Islet of Langerhans (tissue), 1 donor: ENCODE measurements around the gene ATP11A.
"Not testable (repeated sequence)": the region's sequence is repeated elsewhere in the genome, so short reads cannot be mapped to it uniquely, and the experiment has no call there.

Experiments used
- FAIRE-seq: peaks from one replicate; lab custom pipeline; 2011; peaks lifted over from hg19 to GRCh38; lab: Jason Lieb, UNC

Gene ATP11A

DNA sequence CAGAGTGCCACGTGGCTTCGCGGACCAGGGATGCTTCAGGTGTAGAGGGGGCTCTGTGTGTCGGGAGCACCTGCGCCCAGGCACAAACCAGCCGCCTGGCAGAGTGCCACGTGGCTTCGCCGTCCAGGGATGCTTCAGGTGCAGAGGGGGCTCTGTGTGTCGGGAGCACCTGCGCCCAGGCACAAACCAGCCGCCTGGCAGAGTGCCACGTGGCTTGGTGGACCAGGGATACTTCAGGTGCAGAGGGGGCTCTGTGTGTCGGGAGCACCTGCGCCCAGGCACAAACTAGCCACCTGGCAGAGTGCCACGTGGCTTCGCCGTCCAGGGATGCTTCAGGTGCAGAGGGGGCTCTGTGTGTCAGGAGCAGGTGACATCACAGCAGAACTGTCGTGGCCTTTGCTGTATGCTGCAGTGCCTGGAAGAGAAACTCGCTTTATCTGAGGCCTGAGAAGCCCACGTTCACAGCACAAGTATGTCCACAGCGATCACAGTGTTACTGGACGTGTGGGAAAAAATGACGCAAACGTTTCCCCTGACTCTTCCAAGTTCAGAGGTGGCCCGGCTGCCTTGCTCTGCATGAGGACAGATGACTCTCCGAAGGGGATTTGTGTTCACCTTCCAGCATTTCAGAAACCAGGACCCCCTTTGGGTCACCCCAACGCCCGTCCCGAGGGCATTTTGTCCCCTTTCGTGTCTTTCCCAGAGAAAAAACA lies 151.6 kb downstream of the ATP11A start:
- not testable (repeated sequence) for FAIRE-seq

DNA sequence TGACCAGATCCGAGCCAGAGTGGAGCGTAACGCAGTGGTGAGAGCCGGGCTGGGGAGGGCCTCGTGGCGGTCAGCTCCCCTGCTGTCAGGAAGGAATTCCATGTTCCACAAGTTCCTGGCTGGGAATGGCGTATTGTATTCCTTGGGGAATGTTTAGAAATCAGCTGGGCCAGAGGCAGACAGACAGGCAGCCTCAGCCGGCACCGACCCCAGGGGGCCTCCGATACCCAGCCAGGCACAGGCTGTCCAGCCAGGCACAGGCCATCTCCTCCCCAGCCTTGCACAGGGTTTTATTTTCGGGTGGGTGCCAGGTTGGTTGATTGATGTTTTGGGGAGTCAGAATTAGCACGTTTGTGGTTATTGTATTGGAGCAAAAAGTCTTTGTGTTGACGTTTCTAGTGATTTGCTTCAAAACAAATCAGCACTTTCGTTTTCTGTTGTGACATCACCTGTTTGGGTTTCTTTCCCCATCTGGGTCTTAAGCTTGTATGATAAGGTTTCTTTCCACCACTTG lies 152.6 kb downstream of the ATP11A start:
- no peak for FAIRE-seq

DNA sequence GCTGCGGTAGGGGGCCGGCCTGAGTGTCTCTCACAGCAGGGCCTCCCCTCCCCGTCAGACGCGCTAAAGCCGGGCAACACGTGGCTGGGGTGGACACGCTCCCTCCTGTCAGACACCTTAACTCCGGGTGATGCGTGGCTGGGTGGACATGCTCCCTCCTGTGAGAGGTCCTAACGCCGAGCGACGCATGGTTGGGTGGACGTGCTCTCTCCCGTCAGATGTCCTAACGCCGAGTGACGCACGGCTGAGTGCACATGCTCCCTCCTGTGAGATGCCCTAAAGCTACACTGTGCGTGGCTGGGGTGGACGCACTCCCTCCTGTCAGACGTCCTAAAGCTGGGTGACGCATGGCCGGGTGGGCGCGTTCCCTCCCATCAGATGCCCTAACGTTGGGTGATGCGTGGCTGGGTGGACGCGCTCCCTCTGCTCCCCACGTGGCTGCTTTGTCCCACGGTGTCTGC lies 153.1 kb downstream of the ATP11A start:
- FAIRE-seq, result no peak

DNA sequence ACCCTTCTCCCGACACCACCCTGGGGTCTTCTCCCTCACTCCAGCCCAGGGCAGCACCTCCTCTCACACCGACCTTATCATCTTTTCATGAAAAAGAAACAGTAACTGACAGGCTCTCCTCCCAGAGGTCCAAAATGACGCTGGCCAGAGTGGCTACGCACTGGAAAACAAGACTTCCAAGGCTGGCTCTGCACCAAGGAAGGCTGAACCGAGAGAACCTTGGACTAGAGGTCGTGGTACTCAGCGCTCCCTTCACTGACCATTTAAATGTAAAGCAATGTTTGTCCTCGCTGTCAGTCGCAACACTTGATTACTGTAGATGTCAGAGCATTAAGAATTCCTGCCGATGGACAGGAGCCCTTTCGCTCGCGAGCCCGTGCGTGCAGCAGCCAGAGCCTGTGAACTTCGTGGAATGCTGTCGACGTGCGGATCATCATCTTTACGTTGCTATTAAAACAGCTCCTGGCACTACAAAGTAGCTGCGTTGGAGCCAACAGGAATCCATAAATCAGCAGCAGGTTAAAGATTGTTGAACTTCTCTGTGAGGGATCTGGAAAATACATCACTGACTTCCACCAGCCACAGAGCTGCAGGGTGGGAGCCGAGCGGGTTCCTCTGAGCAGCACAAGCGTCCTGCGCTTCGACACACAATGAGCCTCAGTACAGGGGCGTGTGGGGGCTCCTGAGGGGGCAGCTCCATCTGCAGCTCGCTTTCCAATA lies 153.7 kb downstream of the ATP11A start:
- no peak for FAIRE-seq

DNA sequence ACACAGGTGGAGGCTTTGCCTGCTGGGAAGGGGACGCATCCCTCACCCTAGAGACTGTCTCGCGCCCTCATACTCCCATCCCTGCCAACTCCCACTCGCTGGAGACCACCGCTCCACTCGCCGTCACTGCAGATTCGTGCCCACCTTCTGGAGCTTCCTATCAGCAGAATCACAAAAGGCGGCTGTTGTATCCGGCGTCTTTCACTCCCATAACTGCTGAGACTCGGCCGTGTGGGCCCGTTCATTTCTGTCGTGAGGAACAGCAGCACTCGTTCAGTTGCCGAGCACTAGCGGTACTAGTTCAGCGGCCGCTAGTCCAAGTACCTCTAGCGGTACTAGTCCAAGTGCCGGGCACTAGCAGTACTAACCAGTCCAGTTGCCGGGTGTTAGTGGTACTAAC lies 154.6 kb downstream of the ATP11A start:
- no peak for FAIRE-seq

DNA sequence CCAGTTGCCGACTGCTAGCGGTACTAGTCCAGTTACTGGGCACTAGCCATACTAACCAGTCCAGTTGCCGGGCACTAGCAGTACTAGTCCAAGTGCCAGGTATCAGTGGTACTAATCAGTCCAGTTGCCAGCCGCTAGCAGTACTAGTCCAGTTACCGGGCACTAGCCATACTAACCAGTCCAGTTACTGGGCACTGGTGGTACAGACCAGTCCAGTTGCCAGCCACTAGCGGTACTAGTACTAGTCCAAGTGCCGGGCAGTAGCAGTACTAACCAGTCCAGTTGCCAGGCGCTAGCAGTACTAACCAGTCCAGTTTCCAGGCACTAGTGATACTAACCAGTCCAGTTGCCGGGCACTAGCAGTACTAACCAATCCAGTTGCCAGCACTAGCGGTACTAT lies 155.0 kb downstream of the ATP11A start:
- FAIRE-seq, result no peak

DNA sequence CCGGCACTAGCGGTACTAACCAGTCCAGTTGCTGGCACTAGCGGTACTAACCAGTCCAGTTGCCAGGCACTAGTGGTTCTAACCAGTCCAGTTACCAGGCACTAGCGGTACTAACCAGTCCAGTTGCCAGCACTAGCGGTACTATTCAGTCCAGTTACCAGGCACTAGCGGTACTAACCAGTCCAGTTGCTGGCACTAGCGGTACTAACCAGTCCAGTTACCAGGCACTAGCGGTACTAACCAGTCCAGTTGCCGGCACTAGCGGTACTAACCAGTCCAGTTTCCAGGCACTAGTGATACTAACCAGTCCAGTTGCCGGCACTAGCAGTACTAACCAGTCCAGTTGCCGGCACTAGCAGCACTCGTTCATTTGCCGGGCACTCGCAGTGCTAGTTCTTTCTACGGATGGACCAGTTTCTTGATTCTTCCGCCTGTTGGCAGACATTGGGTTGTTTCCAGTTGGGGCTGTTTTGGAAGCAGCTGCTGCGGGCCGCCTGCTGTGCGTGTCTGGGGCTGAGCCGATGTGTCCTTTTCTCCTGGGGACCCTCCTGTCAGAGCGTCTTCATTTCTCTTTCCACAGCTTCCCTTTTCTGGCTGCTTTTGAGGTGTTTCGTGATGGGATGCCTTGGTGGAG lies 155.8 kb downstream of the ATP11A start:
- FAIRE-seq, result no peak

DNA sequence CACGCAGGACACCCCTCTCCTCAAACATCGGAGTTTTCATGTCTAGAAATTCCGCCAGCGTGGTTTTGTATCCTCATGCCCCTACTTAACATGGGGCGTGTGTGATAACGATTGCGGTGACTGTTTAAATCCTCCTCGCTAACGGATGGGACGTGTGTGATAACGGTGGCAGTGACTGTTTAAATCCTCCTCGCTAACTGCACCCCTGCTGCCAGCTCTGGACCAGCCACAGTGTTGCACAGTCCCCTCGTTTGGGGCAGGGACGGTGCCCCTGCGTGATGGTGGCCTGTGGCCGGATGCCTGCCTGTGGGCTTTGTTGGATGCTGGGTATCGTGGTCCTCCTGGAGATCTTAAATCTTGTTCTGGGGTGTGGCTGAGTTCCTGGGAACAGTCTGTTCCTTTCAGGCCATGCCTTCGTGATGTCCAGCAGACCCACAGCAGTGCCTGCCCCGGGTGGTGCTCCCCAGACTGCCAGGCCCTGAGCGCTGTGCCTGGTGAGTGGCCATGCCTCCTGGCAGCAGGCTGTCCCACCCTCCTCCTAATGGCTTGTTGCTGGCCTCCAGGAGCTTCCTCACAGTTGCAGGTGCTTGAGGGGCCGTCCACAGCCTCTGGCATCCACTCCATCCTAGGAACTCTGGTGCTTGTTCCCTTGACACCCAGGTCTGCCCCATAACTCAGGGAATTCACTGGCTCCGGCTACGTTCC lies 156.7 kb downstream of the ATP11A start:
- no peak for FAIRE-seq

DNA sequence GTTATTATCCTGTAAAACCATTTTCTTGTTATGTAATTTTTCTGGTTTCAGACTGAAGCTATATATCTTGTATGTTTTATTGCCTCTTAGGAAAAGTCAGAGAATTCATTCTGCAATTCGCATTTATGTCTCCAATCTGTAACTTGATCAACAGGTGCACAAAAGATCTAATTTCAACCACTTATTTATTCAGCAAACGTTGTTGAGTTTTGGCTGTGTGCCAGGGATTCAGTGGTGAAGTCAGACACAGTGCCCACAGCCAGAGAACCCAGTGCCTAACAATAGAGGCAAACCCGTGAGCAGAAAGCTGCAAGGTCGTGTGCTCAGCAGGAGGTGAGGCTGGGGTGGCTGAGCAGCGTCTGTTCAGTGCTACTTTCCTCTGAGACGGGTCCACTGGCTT lies 159.7 kb downstream of the ATP11A start:
- FAIRE-seq, result no peak

DNA sequence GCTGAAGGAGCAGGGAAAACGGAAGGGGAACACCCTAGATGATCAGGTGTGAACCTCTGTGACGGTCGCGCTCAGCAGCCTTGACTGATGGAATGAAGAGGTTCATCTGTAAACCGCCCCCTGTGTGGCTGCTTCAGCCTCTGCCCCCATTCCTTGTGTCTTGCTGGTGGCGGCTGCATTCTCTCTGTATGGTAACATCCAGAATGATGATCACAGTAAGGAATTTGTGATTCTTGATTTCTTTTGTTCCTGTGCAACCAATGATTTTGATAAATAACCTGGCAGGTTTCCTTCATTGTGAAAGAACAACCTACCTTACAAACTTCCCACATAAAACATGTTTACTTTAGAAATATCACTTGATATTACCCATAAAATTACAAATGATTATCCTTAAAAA lies 160.4 kb downstream of the ATP11A start:
- no peak for FAIRE-seq

DNA sequence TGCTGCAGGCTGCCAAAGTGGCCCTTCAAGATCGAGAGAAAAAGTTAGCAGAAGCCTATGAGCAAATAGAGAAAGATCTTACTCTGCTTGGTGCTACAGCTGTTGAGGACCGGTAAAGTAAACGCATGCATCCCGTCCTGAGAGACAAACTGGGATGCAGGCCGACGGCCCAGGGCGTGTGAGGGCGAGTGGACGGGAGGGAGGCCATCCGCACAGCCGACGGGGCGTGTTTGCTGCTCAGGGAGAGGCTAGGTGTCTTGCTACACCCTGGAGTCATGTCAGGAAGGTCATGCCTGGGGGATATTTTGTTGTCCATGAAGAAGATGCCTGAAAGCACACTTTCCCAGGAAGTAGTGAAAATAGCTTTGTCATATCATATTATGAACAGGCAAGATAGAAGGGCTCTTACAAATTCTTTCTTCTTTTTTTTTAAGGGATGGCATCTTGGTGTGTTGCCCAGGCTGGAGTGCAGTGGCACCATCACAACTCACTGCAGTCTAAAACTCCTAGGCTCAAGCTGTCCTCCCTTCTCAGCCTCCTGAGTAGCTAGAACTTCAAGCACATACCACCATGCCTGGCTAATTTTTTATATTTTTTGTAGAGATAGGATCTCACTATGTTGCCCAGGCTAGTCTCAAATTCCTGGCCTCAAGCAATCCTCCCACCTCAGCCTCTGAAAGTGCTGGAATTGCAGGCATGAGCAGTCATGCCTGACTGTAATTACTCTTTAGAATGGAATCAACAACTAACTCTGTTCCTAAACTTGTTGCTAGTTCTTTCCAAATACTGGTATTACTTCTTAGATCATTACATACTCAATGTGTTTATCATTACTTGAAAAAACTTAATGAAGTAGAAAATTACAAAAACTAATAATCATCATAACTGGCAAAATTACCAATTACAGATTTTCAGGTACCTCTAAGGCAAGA lies 161.5 kb downstream of the ATP11A start:
- FAIRE-seq, result no peak

DNA sequence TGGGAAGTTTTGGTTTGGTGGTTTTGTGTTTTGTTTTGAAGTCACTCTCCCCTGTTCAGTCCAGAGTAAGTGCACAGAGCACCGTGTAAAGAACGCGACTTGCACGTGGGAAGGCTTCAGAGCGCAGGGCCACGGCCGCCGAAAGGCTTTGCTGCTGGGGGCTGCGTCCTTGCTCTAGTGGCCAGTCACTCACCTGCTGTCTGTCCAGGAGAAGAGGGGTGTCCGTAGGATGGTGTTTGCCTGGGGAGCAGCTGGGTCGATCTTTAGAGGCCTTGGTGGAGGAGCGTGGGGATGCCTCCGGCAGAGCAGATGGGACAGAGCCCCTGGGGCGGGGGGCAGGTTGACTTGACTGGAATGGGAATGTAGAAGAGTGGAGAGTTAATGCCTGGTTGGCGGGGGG lies 162.6 kb downstream of the ATP11A start:
- no peak for FAIRE-seq

DNA sequence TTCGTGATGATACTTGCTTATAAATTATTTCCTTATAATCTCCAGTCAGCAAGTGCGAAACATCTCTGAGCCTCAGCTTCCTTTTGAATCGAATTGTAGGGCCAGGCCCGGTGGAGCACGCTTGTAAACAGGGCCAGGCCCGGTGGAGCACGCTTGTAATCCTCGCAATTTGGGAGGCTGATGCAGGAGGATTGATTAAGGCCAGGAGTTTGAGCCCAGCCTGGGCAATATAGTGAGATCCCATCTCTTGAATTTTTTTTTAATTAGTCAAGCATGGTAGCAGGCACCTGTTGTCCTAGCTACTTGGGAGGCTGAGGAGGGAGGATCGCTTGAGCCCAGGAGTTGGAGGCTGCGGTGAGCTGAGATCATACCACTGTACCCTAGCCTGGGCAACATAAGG lies 163.0 kb downstream of the ATP11A start:
- FAIRE-seq, result no peak

DNA sequence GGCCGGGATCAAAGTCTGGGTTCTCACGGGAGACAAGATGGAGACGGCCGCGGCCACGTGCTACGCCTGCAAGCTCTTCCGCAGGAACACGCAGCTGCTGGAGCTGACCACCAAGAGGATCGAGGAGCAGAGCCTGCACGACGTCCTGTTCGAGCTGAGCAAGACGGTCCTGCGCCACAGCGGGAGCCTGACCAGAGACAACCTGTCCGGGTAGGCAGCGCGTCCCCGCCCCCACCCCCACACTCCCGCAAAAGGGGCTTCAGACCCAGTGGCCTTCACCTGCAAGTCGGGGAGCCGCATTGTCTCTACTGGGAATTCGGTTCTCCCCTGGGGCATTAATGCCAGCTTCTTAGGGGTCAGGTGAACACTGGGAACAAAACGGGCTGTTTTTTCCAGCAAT lies 164.5 kb downstream of the ATP11A start:
- no peak for FAIRE-seq

DNA sequence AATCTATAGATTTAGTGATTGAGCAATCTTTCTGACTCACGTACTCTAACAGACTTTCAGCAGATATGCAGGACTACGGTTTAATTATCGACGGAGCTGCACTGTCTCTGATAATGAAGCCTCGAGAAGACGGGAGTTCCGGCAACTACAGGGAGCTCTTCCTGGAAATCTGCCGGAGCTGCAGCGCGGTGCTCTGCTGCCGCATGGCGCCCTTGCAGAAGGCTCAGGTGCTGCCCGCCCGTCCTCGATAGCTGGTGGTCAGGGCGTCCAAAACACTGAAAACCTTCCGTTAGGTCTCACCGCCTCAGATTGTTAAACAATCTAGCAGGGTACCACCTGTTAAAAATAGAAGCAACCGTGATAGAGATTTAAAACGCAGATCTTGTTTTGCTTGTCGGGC lies 166.0 kb downstream of the ATP11A start:
- FAIRE-seq, result no peak

DNA sequence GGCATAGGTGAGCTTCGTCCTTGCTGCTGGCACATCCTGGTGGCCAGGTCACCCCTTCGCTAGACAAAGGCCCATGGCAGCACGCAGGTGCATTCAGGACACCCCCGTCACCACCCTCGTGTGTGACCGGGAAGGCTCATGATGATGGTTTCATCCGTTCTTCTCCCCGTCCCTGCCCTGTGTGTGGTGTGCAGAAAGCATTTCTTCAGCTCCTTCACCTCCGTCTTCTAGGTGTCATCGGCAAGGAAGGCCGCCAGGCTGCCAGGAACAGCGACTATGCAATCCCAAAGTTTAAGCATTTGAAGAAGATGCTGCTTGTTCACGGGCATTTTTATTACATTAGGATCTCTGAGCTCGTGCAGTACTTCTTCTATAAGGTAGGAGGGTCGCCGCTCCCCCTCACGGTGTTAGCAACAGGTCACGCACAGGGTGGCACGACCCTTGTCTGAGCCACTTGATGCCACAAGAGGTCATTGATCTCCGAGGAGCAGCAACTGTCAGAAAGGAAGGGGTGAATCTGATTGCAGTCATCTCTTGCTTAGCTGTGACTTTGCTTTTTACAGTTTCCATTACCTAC lies 168.2 kb downstream of the ATP11A start:
- no peak for FAIRE-seq

DNA sequence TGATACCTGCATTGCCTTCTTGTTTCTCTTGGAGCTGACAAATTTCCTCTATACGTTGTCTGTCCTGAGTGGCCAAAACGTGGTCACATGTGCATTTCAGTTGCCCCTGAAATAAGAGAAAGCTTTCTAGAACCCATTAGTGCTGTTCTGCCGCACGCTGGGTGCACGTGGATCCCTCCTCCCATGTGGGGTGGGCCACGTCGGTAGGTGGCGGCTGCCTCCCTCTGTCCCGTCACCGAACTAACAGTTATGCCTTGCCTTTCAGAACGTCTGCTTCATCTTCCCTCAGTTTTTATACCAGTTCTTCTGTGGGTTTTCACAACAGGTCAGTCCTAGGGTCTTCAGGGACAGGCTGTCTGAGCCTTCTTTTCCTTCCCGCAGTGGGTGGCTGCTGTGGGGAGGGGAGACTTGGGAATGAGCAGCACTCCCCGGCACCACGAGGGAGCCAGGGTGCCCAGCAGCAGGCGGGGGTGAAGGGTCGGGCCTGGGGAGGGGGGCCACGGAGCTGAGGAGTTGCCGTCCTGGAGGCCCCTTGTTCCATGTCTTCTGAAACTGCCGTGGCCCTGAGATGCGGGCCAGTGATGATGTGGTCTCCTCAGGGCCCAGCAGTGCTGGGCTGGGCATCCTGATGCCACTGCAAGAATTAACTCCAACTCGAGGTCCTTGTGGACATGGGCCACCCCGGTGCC lies 169.4 kb downstream of the ATP11A start:
- no peak for FAIRE-seq

DNA sequence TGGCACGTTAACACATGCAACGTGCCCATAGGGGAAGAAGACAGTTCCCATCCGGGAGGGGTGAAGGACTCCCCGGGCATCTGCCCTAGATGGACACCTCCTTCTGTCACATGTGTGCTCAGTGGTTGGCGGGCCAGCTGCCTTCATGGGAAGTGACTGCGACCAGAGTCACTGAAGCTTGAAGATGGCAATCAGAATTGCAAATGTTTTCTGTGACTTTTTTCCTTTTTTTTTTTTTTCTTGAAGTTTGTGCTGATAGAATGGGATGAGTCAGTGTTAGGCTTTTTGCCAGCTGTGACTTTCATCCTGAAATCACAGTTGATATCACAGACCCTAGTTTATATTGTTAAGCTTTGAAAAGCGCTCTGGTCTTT lies 170.0 kb downstream of the ATP11A start:
- FAIRE-seq, result no peak

DNA sequence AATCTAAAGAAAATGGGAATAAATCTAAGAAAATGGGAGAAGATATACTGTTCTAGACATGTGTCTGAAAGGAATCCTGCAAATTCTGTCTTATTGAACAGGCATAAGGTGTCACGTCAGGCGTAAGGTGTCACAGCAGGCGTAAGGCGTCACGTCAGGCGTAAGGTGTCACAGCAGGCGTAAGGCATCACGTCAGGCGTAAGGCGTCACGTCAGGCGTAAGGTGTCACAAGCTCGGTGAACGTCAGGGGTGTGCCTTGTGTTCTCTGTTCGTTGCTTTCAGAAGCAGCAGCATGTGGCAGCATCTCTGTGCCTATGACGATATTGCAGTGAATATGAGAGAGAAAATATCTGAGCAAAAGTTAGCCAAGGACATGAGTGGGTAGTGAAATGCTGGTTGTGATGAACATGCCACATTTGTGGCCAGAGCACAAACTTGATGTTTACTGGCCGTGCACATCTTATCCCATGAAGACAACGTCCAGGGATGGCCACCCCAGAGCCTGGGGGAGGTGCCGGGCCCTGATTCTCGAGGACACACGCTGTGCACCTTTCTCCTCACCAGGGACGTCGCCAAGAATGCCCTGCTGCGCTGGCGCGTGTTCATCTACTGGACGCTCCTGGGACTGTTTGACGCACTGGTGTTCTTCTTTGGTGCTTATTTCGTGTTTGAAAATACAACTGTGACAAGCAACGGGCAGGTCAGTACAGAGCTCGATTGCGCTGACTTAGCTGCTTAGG lies 172.2 kb downstream of the ATP11A start:
- no peak for FAIRE-seq

DNA sequence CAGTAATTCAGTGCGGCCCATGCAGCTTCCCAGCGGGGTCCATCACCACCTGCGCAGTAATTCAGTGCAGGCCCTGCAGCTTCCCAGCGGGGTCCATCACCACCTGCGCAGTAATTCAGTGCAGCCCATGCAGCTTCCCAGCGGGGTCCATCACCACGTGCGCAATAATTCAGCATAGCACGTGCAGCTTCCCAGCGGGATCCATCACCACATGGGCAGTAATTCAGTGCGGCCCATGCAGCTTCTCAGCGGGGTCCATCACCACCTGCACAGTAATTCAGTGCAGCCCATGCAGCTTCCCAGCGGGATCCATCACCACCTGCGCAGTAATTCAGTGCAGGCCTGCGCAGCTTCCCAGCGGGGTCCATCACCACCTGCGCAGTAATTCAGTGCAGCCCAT lies 173.5 kb downstream of the ATP11A start:
- not testable (repeated sequence) for FAIRE-seq
